Eye (tissue), 1 donor: ENCODE results near the gene CCDC174.

ENCODE experiments used
- DNase-seq: peaks from one replicate; pipeline ENCODE4 v3.0.0-alpha.2; 2015

CCDC174 gene

DNA sequence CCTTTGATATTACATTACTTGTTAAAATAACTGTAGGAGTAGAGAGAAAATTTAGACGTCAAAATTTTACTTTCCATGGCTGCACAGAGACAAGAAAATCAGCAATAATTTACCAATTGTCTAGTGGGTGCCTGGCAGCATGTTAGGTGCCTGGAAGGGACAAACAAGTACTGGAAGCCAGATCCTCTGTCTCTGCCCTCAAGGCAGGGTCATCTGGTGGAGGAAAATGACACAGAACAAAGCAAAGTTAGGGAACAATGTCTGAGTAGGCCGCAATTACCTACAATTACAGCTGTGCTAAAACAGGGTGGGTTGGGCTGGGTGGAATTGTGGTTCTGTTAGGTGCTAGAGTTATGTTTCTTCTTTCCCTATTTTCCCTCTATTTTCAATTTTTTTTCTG, 7.4 kb downstream of the CCDC174 start:
- no peak for DNase-seq

DNA sequence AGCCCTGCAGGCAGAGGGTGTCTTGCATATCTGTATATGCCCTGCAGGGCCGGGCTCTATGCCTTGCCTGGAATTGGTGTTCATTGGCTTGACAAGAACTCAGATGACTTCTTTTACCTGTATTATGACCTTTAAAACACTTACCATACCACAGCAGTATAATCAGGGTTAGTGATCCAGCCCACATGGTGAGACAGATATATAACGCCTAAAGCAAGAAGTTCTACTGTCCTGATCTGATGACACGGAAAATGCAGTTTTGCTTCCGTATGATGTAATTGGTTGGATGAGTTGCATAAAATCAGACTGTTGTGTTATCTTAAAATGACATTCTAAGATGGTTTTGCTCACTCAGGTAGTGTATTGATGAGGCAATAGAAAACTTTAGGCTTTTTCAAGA, 9.4 kb downstream of the CCDC174 start:
- no peak for DNase-seq

DNA sequence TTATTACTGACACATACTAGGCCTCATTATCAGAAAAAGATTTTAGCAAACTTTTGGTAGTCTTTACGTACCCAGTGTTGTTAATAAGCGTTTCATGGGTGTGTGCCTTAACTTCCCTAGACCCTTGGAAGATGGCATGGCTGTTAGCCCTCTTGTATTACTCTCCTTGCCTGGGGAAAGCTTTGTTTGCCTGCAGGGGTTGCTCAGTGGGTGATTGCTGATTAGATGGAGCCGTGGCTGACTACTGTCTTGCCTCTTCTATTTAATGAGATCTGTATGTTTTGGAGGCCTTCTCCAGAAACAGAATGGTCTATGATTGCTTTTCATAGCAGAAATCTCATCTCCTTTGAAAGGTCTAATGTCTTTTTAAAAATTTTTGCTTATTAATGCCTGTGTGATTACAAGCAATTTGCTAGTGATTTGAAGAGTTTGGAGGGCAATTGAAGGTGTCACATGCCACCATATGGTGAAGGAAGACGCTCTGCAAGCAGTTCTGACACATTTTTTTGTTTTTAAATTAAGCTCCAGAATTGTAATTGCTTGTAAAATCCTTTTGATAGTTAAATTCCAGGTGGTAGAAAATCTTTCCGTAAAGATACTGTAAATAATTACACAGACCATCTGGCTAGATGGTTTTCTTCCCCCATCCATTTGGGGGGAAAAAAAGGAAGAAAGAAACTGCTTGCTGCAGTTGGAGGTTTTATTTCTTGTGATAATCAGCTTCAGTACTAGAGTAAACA, 12.0 kb downstream of the CCDC174 start:
- DNase-seq = no peak

DNA sequence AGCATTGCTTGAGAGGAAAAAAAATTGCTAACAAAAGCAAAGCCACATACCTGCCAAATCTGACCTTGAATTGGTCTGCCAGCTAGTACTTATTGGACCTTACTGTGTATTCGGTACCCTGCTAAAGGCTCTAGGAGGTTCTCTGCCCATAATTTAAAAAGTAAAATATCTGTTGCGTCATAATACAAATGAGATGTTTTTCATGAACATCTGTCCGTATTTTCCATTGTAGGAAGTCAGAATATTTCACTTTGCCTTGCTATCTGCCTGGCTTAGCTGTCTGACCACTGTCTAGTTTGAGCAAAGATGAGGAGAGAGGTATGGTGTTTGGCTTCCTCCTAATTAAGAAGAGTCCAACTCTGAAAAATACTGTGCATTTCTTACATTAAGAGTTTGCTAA, 12.6 kb downstream of the CCDC174 start:
- no peak for DNase-seq

DNA sequence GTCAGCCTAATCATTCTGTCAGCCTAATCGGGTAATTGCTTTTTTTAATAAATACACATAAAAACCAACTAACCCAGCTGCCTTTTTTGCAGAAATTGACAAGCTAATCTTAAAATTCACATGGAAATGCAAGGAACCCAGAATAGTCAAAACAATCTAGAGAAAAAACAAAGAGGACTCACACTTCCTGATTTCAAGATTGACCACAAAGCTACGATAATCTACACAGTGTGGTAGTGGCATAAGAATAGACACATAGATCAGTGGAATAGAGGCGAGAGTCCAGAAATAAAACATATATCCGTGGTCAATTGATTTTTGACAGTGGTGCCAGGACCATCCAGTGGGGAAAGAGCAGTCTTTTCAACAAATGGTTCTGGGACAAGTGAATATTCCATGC, 21.0 kb downstream of the CCDC174 start:
- no peak for DNase-seq

DNA sequence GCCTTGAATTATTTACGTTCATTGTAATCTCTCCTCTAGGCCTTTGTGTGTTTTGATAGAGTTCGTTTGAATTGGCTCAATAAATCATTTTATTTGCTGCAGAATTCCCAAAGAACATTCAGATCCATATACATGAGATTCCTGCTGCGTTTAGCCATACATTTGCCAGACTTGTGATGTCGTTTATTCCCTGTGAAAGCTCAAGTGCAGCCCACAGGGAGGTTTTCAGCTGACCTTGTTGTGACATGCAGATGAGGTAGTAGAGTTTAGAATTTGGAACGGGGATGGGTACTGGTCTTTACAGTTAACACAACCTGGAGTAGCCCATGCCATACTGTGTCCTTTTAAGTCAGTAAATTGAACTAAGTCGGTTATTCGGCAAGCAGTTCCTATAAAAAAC, 23.3 kb downstream of the CCDC174 start, which contains the start of gene C3orf20:
Gene C3orf20, plus strand, starts transcription at position 301 of the 400 bp plus-strand sequence. CDS start 7,573 bp downstream, outside the sequence.
- DNase-seq = no peak

DNA sequence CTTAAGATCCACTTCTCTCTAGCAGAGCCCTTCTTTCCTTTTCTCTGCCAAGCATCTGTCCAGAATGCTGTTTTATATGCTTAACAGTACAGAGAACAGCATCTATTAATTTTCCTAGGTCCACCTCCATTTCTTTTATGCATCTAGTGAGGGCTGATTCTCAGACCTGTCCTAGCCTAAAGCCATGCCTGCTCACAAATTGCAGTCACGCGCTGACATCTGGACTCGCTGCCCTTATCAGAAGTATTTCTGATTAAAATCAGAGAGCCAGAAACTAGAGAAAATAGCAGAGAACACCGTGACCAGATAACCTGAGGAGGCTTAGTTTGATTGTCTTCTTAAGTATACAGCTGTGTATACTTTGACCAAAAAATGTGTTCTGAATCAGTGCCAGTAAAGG, 25.3 kb downstream of the CCDC174 start:
- DNase-seq = no peak

DNA sequence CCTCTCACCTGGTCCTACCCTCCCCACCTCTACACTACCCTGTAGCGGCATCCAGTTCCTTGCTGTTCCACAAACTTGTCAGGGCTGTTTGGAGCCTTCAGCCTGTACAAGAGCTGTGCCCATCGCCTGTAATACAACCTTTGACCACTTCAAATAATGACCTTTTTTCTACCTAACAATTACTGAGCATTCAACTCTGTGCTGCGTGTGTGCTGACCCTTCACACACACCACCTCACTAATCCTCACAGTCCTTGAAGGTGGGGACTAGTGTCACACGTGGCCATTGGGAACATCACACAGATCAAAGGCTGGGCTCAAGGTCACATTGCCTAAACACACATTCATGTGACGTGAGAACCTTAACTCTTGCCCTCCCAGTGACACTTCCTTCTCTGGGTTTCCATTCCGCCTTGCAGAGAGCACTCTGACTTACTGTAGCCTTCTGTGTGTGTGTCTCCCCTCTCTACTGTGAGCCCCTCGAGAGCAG, 26.5 kb downstream of the CCDC174 start:
- DNase-seq = no peak

DNA sequence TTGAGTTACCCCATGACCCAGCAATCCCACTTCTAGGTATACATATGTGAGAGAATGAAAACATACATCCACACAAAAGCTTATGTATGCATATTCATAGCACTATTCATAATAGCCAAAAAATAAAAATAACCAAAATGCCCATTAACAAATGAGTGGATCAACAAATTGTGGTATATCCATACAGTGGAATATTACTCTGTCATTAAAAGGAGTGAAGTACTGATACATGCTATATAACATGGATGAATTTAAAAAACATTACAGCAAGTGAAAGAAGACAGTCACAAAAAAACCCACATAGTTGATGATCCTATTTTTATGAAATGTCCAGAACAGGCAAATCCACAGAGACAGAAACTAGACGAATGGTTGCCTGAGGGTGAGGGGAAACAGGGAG, 28.6 kb downstream of the CCDC174 start:
- DNase-seq = no peak

DNA sequence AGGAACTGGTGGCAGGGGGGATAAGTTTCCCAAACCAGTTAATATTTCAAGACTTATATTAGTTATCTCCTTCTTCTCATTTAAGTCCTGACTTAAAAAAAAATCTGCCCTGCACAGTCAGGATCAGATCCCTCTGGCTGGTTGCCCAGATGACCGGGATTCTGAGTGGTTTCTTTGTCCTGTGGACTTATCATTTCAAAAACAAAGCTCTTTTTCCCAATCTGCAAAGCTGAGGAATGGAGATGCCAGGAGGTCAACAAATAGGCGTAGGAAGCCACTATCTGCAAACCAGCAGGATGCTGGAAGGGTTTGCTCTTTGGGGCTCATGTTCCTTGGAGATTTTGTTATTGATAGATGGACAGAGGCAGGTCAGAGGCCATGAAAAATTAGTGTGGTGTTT, 29.2 kb downstream of the CCDC174 start:
- DNase-seq = no peak

DNA sequence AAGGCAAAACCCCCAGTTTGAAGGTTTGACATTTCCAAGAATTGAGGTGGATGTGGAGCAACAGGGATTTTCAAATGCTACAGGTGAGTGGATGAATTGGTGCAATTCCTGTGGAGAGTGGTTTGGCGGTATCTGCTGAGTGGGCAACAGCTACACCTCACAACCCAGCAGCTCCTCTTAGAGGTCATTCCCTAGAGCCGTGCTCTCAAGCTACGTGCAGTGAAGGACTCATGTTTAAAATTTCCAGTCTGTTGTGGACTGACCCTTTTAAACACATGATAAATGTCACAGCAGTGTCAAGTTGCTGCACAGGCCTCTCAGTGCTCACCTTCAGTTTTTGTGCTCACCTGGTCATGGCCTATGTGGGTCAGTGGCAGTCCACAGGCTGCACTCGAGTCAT, 32.9 kb downstream of the CCDC174 start:
- DNase-seq = no peak

DNA sequence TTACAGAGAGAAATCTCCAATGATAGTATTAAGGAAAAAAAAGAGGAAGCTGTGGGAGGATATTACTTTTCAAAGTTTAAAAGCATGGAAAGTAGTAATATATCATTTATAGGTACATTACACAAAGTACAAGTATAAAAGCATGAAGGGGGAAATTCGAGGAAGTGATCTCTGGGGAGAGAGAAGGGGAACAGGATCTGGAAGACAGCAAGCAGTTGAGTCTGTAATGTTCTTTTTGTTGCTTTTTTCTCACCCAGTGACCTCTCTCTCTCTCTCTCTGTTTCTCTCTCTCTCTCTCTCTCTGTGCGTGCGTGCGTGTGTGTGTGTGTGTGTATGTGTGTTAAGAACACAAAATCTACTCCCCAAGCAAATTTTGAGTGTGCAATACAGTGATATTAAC, 33.6 kb downstream of the CCDC174 start:
- DNase-seq = no peak

DNA sequence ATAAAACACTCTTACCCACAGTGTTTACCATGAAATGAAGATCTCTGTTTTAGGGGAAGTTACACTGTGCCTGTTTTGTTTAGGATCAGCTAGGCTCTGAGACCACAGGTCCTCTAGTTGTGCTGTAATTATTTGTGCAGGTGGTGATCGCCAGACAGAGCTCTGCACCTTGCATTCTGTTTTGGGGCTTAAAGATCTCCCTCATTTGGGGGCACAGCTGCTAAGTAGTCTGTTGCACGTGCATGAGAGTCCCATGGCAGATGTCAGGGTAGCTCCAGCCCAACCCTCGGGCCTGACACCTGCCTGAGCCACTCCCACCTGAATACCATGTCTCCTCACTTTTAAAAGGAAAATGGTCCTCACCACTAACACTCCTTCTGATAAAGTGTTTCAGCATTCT, 35.8 kb downstream of the CCDC174 start:
- no peak for DNase-seq

DNA sequence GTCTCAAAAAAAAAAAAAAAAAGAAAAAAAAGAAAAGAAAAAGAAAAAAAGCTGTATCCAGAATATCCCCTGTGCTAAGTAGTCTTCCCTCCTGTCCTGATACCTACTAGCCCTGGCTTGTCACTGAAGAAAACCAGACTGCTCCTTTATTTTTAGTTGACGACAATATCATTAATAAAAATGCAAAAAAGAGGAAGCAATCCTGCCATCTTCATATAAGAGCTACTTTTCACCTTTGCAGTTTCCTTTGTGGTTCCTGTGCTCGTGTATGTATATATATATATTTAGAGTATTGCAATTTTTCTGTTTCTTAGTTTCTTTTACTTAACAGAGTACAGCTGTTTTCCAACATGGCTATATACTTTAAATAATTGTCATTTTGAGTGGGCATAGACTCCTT, 37.0 kb downstream of the CCDC174 start:
- no peak for DNase-seq

DNA sequence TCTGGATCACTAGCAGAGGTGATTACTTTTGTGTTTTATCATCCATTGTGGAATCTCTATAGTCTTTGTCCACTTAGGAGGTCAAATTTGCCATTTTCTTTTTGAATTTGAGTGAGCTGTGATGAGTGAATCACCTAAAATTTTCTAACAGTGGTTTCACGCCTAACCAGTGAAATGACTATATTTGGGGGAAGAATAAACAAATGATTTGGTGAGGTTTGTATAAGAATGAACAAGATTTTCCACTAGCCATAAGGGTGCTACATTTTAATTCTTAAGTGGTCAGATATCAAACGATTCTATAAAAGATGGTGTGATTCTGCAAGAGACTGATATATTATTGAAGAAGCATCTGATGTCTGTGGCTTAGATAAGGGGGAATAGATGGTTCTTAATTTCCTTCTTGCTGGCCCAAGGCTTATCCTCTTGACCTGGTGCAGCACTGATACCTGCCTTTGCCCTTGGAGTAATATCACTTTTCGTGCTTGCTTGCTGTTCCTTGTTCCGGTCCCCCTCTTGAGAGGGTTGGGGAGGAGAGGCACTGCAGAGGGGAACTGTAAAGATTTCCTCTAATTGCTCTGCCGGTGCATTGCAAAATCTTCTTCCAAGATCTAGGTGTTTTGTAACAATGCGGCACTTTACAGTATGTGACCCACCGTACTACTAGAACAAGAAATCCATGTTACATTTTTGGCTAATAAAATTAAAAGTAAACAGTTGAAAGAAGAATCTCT, 37.9 kb downstream of the CCDC174 start:
- no peak for DNase-seq

DNA sequence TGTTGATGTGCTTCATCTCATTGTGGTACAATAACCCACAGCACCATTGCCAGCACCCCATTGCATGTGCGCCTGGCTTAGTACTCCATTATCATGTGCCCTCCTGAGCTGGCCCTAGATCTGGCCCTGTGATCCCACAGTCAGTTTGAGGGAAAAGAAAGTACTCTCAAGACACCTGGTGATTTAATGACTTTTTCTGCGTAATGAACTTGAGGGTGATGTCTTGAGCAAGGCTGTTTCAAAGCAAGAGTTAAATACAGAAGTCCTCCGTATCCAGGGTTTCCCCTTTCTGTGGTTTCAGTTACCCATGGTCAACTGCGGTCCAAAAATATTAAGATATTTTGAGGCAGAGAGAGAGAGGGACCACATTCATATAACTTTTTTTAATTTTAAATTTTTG, 39.7 kb downstream of the CCDC174 start:
- DNase-seq = no peak

DNA sequence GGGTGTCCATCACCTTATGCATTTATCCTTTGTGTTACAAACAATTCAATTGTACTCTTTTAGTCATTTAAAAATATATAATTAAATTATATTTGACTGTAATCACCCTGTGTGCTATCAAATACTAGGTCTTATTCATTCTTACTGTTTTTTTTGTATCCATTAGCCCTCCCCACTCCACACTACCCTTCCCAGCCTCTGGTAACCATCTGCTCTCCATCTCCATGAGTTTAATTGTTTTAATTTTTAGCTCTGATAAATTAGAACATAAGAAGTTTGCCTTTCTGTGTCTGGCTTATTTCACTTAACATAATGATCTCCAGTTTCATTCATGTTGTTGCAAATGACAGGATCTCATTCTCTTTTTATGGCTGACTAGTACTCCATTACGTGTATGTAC, 40.2 kb downstream of the CCDC174 start:
- no peak for DNase-seq

DNA sequence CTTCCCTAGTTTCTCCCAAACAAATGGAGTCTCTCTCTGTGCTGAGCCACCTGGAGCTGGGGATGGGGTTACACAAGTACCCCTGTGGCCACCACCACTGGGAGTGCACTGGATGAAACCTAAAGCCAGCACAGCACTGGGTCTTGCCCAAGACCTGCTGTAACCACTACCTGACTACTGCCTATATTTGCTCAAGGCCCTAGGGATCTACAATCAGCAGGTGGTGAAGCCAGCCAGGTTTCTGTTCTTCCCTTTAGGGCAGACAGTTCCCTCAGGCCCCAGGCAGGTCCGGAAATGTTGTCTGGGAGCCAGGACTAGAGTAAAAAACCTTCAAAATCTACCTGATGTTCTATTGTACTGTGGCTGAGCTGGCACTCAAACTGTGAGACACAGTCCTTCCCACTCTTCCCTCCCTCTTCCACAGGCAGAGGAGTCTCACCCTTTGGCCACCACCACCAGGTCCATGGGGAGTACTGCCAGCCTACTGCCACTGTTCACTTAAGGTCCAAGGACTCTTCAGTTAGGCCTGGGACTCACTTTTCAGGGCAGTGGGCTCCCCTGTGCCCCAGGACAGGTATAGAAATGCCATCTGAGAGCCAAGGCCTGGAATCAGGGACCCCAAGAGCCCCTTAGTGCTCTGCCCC, 47.2 kb downstream of the CCDC174 start:
- no peak for DNase-seq

DNA sequence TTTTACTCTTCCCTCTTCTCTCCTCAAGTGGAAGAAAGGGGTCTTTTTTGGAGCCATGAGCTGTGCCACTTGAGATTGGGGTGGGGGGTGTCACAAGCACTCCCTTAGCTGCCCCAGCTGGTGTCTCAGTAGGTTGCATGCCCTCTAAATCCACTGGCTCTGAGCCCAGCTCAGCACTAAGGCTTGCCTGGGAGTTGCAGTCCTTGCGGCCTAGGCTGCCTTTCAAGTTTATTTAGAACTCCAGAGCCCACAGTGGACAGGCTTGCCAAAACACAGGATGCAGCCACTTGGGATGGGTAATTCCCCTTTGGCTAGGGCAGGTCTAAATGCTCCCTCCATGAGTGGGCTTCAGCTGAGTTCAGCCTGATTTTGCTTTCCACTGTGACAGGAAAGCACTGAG, 48.1 kb downstream of the CCDC174 start:
- DNase-seq = no peak

DNA sequence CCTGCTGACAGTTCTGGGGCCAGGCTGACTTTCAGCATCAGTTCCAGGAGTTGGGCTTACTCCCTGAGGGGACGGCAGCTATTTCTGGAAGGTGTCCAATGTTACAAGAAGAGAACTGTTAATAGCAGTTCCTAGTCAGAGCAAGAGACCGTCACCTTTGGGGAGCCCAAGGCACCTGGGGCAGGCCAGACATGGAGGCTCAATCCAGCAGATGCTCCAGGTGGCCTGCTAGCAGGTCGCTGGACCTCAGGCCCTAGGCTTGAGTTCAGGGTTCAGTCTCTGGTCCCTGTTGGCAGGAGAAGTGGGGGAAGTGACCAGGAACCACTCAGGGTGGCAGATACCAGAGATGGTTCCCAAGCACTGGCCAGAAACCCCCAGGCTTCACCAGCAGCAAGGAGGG, 49.3 kb downstream of the CCDC174 start:
- DNase-seq = no peak

DNA sequence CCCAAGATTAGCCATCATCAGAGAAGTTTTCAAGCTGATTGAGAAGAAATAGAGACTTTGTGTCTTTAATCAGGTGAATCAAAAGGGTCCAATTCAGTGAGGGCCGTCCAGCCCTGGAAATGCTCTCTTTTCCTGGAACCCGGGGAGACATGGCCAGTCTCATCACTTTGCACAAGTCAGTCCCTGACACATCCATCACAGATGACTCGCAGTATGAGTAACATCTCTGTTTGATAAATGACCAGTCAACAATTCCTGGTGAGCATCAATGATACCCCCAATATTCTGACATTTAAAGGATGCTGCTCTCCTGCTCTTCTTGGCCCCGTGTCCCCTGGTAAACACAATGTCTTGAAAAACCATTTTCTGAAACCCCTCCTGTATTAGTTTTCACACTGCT, 50.1 kb downstream of the CCDC174 start:
- DNase-seq = no peak

DNA sequence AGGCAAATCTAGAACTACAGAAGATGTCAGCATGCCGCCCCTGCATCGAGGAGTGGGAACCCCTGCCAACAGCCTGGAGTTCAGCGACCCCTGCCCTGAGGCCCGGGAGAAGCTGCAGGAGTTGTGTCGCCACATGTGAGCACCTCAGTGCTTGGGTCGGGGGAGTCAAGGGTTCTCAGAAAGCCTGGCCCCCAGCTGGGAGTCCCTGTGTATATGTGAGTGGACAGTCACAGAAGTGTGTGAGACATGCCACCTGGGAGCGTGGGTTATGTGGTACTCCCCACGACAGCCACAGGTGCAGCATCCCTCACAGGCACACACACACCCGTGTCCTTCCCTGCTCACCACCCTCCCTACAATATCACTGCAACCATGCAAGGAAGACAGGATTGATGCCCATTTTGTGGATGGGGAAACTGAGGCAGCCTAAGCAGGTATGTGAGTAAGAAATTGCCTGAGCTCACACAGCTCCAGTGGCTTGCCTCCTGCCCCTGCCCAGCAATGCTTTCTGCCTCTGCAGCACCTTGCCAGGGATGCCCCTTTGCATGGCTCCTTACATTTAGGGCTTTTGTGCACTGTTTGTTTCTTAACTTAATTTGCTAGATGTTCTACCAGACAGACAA, 51.7 kb downstream of the CCDC174 start:
- no peak for DNase-seq

DNA sequence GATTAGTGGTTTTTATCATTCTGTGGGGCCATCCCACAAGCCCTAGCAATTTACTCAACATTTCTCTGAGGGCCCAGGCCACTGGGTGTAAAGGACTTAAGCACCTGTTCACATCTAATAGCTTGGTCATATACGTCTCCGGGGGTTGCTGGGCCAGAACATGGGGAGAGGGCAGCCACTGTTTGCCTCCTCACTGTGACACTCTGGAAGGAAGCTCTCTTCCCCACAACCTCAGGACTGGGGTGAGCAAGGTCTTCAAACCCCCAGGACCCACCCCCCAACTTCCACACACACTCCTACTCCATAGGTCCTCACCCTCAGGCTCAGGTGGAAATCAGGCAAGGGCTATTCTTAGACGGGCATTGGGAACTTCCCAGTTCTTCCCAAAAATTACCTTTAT, 52.2 kb downstream of the CCDC174 start:
- no peak for DNase-seq

DNA sequence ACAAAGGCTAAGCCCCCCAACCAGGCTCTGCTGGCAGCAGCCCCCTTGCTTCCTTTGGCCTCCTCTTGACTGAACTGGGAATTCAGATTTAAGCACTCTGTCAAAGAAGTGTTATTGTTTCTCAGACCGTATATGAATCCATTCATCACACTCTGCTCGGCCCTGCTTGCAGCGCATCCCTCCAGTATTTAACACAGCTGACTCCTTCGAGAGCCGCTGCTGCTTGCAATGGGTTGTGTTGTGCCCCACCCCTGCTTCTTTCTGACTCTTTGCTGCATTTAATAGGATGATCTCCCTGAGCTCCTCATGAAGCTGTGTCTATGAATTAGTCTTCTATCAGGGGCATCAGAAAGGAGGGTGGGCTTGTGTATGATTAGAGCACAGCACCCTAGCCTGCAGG, 54.5 kb downstream of the CCDC174 start:
- DNase-seq = peak; percentile 14
